Neuron (in vitro differentiated cells): ENCODE results near the gene TBRG4.
A peak's percentile ranks its signal among the peaks of the same experiment; 100 is the strongest.
"Not testable (repeated sequence)": the region's sequence is repeated elsewhere in the genome, so short reads cannot be mapped to it uniquely, and the experiment has no call there.

Experiments
- H2AFZ ChIP-seq: one replicate; pipeline ENCODE4 v1.6.1; 2013; ENCODE audit warnings: low read depth, mild to moderate bottlenecking, inconsistent platforms, low read length, moderate library complexity
- H3K27me3 ChIP-seq: one replicate; pipeline ENCODE4 v1.6.1; 2013; ENCODE audit warnings: low read length; ENCODE audit not compliant: insufficient read depth
- H3K36me3 ChIP-seq: one replicate; pipeline ENCODE4 v1.6.1; 2013; ENCODE audit warnings: low read length; ENCODE audit not compliant: insufficient read depth
- H3K4me1 ChIP-seq: one replicate; pipeline ENCODE4 v1.6.1; 2013; ENCODE audit warnings: low read length; ENCODE audit not compliant: insufficient read depth
- H3K4me3 ChIP-seq: 2 replicates; pipeline ENCODE4 v1.5.1; 2013; ENCODE audit warnings: mild to moderate bottlenecking, low read length, moderate library complexity
- H3K9me3 ChIP-seq: one replicate; pipeline ENCODE4 v1.6.1; 2013; ENCODE audit warnings: low read length

TBRG4 gene

DNA sequence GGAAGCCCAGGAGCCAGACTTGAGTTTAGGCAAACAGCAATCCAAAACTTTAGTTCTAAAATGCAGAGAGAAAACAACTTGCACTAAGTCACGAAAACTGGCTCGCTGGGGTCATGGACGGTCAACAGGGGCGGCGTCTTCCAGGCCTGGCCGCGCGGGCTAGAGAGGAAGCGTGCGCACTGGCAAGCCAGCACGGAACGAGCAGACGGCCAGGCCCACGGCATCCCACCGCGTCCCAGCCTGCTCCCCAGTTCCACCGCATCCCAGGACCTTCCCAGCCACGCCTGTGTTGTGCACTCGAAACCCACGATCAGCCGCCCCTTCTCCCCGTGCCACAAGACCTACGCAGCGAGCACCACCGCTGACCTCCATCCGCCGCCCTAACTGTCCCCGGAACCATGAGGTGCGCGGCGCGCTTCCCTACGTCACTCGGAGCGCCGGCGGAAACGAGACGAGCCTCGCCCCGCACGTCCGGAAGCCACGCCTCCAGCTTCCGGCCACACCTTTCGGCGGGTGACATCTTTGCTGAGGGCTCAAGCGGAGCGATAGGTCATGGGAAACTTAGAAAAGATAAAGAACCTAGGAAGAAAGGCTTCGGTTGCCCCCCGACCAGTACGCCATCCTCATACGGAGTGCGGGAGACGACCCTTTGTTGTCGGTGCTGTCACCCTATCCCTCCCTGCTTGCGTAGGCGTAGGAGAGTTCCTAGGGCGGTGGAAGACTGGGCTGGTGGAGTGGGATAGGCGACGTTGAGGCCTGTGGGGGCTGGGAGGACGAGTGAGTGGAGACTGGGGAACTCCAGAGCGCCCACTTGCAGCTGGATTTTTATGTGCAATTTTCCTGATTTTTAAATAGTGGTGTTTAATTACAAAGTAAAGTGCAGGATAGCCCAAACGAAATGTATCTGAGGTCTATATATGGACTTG, at the start of gene TBRG4:
Gene TBRG4 (minus strand): TSS at position 400 of the 926 bp plus-strand sequence. CDS start 2,460 bp downstream, outside the sequence.
- Histone ChIP-seq H3K4me1 (peaks cover 16% of the 10 kb centered on the region), H3K27me3 (no peaks in the 10 kb centered on the region), H3K9me3 (no peaks in the 10 kb centered on the region), H2AFZ (peak within 1 kb of the TSS; percentile 1), H3K36me3 (peaks cover 28% of the 10 kb centered on the region), H3K4me3 (peak within 1 kb of the TSS; percentile 88)

DNA sequence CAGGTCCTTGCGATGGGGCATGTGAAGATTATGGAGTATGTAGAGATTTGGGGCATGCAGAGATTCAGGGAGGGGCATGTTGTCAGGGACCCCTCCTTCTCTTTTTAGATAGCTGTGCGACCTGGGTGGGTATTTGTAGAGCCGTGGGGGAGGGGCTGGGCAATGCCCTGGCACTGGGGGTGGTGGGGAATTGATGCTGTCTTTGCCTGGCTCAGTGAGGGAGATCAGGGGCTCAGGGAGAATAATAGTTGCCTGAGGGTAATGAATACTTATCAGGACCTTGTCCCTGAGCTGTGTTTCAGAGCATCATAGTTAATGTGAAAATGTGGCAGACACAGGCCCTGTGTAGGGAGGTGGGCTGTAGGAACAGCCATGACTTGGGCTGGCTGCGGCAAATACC, 49.6 kb upstream of the TBRG4 start:
- Histone ChIP-seq H3K36me3 (no peaks in the 10 kb centered on the region), H3K9me3 (peaks cover 2% of the 10 kb centered on the region), H3K4me1 (no peaks in the 10 kb centered on the region), H3K27me3 (peaks cover 24% of the 10 kb centered on the region), H2AFZ (no peak overlapping the region), H3K4me3 (no peak overlapping the region)

DNA sequence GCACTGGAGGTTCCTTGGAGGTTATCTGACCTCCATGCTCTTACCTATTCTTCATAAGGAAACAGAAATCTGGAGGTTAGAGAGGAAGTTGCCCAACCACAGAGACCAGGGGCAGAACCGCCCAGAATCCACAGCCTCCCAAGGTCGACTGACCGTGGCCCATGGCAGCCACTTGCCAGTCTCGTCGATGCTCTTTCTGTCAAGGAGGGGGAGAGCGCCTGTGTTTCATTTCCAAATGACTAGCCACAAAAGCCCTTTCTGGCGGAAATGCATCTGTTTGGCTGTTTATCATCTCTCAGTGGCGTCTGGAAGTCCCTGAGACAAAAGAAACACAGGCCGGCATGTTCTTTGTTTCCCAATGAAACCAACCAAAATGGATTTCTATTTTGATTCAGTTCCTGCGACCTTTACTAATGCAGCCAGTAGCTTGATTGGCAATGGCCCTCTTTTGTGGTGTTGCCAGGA, 49.0 kb upstream of the TBRG4 start:
- Histone ChIP-seq H3K9me3 (peaks cover 2% of the 10 kb centered on the region), H3K4me1 (no peaks in the 10 kb centered on the region), H3K27me3 (peaks cover 30% of the 10 kb centered on the region), H2AFZ (no peak overlapping the region), H3K36me3 (no peaks in the 10 kb centered on the region), H3K4me3 (no peak overlapping the region)

DNA sequence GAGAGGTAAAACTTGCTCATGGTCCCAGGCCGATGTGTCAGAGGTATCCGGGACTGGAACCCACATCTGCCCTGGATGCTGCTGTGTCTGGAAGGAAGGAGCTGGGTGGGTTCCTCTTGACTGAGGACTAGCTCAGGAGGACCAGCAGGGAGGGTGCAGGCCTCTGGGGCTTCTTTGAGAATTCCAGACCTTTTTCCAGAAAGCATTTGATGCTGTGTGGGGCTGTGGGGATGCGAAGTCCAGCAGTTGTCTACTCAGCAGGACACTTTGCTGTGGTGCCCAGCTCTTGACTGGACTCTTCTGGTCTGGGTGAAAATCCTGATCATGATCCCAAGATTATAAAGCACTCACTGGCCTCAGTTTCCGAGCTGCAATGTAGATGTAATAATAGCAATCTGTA, 47.8 kb upstream of the TBRG4 start:
- Histone ChIP-seq H3K9me3 (peaks cover 2% of the 10 kb centered on the region), H3K4me3 (no peak overlapping the region), H3K27me3 (peaks cover 31% of the 10 kb centered on the region), H3K4me1 (no peaks in the 10 kb centered on the region), H2AFZ (no peak overlapping the region), H3K36me3 (no peaks in the 10 kb centered on the region)

GRCh38 chr7:45158471-45158870, 47.0 kb upstream of the TBRG4 start:
- no peak overlapping the region for H2AFZ ChIP-seq
- H3K4me3 ChIP-seq: no peak overlapping the region
- H3K36me3 ChIP-seq: no peaks in the 10 kb centered on the region
- peaks cover 2% of the 10 kb centered on the region for H3K9me3 ChIP-seq
- H3K27me3 ChIP-seq: peaks cover 31% of the 10 kb centered on the region
- no peaks in the 10 kb centered on the region for H3K4me1 ChIP-seq

DNA sequence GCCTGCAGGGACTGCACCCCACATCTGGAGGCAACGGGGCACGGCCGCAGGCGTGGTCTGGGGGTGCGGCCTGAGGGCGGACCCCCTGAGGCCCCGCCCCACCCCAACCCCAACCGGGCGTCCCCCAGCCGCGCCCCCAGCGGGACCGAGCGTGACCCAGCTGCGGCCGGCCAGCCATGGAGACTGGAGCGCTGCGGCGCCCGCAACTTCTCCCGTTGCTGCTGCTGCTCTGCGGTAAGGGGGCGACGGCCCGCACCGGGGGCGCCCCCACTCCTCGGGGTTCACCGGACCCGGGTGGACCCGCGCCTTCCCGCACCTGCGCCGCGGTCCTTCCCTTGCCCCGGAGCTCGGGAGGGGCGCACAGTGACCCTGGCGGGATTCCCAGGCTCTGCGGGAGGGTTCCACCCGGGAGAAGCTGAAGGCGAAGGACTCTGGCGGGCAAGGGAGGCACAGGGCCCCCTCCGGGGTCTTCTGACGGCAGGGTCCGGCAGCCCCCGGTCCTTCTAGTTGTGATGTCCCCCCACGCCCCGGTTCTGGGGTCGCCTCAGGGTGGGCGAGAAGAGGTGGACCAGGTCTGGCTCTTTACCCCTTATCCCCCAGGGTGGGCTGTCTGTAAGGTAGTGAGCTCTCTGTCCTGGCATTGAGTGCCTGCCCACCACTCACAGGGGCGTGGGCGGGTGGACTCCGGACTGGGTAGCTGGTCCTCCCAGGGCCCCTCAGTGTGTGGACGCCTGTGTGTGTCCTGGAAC, 46.3 kb upstream of the TBRG4 start, which contains the start of gene RAMP3:
Gene RAMP3 (plus strand): TSS at position 139 of the 749 bp plus-strand sequence. CDS start 38 bp downstream, at position 177.
- Histone ChIP-seq H3K4me3 (no peak within 1 kb of the TSS), H3K9me3 (peaks cover 2% of the 10 kb centered on the region), H2AFZ (no peak within 1 kb of the TSS), H3K36me3 (no peaks in the 10 kb centered on the region), H3K4me1 (no peaks in the 10 kb centered on the region), H3K27me3 (peaks cover 31% of the 10 kb centered on the region)

DNA sequence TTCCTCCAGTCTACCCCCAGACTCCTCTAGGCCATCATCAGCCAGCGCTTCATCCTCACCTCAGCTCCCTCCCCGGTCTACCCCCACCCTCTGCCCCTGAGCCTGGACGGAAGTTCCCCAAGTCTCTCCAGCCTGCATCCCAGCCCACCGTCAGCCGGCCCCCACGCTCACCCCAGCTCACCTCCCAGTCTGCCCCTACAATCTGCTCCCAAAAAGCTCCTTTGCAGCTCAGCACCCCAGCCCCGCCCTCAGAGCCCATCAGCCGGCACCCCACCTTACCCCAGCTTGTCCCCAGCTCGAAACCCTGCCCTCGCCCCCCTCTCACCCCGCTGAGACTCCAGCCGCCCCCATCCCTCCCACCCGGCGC, 45.8 kb upstream of the TBRG4 start:
- H2AFZ ChIP-seq: no peak overlapping the region
- H3K36me3 ChIP-seq: no peaks in the 10 kb centered on the region
- no peaks in the 10 kb centered on the region for H3K4me1 ChIP-seq
- peaks cover 31% of the 10 kb centered on the region for H3K27me3 ChIP-seq
- H3K9me3 ChIP-seq: peaks cover 2% of the 10 kb centered on the region
- no peak overlapping the region for H3K4me3 ChIP-seq

- Histone ChIP-seq H3K9me3 (peaks cover 2% of the 10 kb centered on the region), H3K4me1 (no peaks in the 10 kb centered on the region), H2AFZ (no peak overlapping the region), H3K27me3 (peaks cover 32% of the 10 kb centered on the region), H3K36me3 (no peaks in the 10 kb centered on the region), H3K4me3 (no peak overlapping the region)
Measured at GRCh38 chr7:45156516-45157272, 45.2 kb upstream of the TBRG4 start.

- Histone ChIP-seq H3K9me3 (peaks cover 2% of the 10 kb centered on the region), H3K27me3 (peaks cover 31% of the 10 kb centered on the region), H2AFZ (no peak overlapping the region), H3K4me1 (no peaks in the 10 kb centered on the region), H3K36me3 (no peaks in the 10 kb centered on the region), H3K4me3 (no peak overlapping the region)
Measured at GRCh38 chr7:45155941-45156340, 44.4 kb upstream of the TBRG4 start.

- Histone ChIP-seq H3K4me1 (no peaks in the 10 kb centered on the region), H2AFZ (no peak overlapping the region), H3K4me3 (no peak overlapping the region)
Measured at GRCh38 chr7:45155357-45155900, 43.9 kb upstream of the TBRG4 start.

GRCh38 chr7:45153861-45154260, 42.4 kb upstream of the TBRG4 start:
- not testable (repeated sequence) for H3K4me3 ChIP-seq, H3K9me3 ChIP-seq, H3K36me3 ChIP-seq, H2AFZ ChIP-seq, H3K4me1 ChIP-seq
- H3K27me3 ChIP-seq: peaks cover 29% of the 10 kb centered on the region

More at GRCh38 chr7:45155357-45155900, 43.9 kb upstream of the TBRG4 start:
- Histone ChIP-seq H3K36me3 (no peaks in the 10 kb centered on the region), H3K9me3 (peaks cover 2% of the 10 kb centered on the region), H3K27me3 (peaks cover 31% of the 10 kb centered on the region)

GRCh38 chr7:45153233-45153632, 41.7 kb upstream of the TBRG4 start:
- H2AFZ ChIP-seq: no peak overlapping the region
- H3K9me3 ChIP-seq: no peaks in the 10 kb centered on the region
- H3K4me1 ChIP-seq: no peaks in the 10 kb centered on the region
- peaks cover 27% of the 10 kb centered on the region for H3K27me3 ChIP-seq
- no peaks in the 10 kb centered on the region for H3K36me3 ChIP-seq
- no peak overlapping the region for H3K4me3 ChIP-seq
